VCaP (cell line): Measurements from ENCODE around the gene FBXW11.

ENCODE experiments used
- H3K27ac ChIP-seq: fragments of 450-650 bp; 2 replicates; pipeline ENCODE4 v1.5.1; 2017
- TF ChIP-seq, protein P1 (sequence below): fragments of 450-650 bp; conservative IDR thresholded peaks from 2 replicates; pipeline ENCODE4 v1.5.1; 2017; ENCODE audit warnings: mild to moderate bottlenecking, moderate library complexity

FBXW11 gene

GRCh38 chr5:171997011-171997410 is 9.4 kb downstream of the FBXW11 start:
- TF ChIP-seq, protein P1, sequence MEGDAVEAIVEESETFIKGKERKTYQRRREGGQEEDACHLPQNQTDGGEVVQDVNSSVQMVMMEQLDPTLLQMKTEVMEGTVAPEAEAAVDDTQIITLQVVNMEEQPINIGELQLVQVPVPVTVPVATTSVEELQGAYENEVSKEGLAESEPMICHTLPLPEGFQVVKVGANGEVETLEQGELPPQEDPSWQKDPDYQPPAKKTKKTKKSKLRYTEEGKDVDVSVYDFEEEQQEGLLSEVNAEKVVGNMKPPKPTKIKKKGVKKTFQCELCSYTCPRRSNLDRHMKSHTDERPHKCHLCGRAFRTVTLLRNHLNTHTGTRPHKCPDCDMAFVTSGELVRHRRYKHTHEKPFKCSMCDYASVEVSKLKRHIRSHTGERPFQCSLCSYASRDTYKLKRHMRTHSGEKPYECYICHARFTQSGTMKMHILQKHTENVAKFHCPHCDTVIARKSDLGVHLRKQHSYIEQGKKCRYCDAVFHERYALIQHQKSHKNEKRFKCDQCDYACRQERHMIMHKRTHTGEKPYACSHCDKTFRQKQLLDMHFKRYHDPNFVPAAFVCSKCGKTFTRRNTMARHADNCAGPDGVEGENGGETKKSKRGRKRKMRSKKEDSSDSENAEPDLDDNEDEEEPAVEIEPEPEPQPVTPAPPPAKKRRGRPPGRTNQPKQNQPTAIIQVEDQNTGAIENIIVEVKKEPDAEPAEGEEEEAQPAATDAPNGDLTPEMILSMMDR: no peak
- H3K27ac ChIP-seq: peak overlapping the region; percentile 99

GRCh38 chr5:171992813-171993212 is 13.6 kb downstream of the FBXW11 start:
- H3K27ac ChIP-seq: peak overlapping the region; percentile 38
- TF ChIP-seq, protein P1: no peak

GRCh38 chr5:171992305-171992704 is 14.1 kb downstream of the FBXW11 start:
- peak overlapping the region; percentile 38 for H3K27ac ChIP-seq
- TF ChIP-seq, protein P1: no peak

GRCh38 chr5:171990713-171991015 is 15.8 kb downstream of the FBXW11 start:
- TF ChIP-seq, protein P1: no peak
- no peak overlapping the region for H3K27ac ChIP-seq

DNA sequence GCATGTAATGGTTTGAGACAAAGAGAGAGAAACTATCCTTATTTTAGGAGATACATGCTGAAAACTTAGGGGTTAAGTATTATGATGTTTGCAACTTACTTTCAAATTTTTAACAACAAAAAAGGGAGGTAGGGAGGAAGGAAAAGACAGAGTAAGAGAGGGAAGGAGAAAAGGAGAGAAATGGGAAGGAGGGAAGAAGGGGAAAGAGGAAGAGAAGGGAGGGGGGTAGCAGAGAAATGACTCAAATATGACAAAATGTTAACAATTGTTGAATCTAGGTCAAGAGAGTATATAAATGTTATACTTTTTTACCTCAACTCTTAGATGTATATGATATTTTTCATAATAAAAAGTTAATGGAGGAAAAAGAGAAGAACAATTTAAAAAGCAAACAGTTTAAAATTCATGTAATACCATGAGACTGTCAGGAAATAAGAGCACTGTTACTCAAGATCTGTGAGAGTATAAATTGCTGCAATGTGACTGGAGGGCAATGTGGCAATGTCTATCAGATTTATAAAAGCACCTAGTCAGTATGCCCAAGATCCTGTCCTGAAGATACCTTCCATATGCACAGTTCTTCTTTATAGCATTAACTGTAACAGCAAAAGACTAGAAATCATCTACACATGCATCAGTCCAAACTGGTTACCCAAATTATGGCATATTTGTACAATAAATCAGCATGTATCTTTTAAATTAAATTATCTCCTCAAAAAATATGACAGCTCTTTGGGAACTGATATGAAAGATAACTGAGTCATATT is 16.3 kb downstream of the FBXW11 start:
- TF ChIP-seq, protein P1: no peak
- H3K27ac ChIP-seq: no peak overlapping the region

DNA sequence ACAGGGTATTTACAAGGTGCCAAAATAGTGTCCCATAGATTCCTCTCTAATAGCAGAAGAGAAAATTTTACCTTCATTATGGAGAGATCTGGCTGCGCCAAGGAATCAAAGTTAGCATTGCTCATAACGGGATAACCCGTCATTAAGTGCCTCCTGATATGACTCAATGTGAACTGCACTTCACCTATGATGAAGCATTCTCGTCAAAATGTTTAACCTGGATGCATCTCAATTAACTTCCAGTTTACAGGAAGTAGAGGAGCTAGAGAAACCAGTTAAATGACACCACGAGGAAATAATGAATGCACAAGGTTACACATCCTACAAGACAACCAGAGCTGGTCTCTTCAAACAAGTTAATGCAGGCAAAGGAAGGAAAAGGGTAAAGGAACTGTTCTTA is 17.2 kb downstream of the FBXW11 start:
- no peak overlapping the region for H3K27ac ChIP-seq
- TF ChIP-seq, protein P1: no peak

GRCh38 chr5:171986772-171987171 is 19.7 kb downstream of the FBXW11 start:
- no peak overlapping the region for H3K27ac ChIP-seq
- TF ChIP-seq, protein P1: no peak
